Progenitor cell of endocrine pancreas (in vitro differentiated cells): Measurements from ENCODE around the gene XRCC6. TPM values are rescaled to one million over a fixed set of nuclear protein-coding genes. Genes with fewer than 3 reads are reported as not detected.

Experiments
- DNase-seq: peaks from one replicate; pipeline ENCODE4 v3.0.0; 2021; ENCODE audit warnings: low spot score; ENCODE audit not compliant: unreplicated experiment
- H3K27ac Mint-ChIP-seq: 2 replicates; pipeline ENCODE4 v1.8.0; 2021; ENCODE audit warnings: mild to moderate bottlenecking, moderate library complexity, mixed read lengths
- H3K27me3 Mint-ChIP-seq: 2 replicates; pipeline ENCODE4 v1.8.0; 2021; ENCODE audit warnings: mixed read lengths
- H3K36me3 Mint-ChIP-seq: 2 replicates; pipeline ENCODE4 v1.8.0; 2022; ENCODE audit warnings: mixed read lengths; ENCODE audit not compliant: insufficient read depth
- H3K4me1 Mint-ChIP-seq: 2 replicates; pipeline ENCODE4 v1.8.0; 2021; ENCODE audit warnings: low read depth, mixed read lengths
- H3K4me3 Mint-ChIP-seq: 2 replicates; pipeline ENCODE4 v1.8.0; 2021; ENCODE audit warnings: low read depth, mild to moderate bottlenecking, moderate library complexity, mixed read lengths
- H3K9me3 Mint-ChIP-seq: 2 replicates; pipeline ENCODE4 v1.8.0; 2021; ENCODE audit warnings: low read depth, mixed read lengths
- total RNA-seq: library from RNA; stranded (reverse); gene quantifications from 2 replicates; pipeline ENCODE4 v1.2.1, GENCODE V29; 2021
- TF ChIP-seq, protein P1 (sequence below): fragments of 200-600 bp; sonication (generic); IDR thresholded peaks from one replicate; pipeline ENCODE4 v1.5.0; 2021; ENCODE audit warnings: antibody characterized with exemption, mild to moderate bottlenecking; ENCODE audit not compliant: unreplicated experiment

XRCC6 gene
- total RNA-seq, 1 donor from 2014 or later, result 272 TPM

DNA sequence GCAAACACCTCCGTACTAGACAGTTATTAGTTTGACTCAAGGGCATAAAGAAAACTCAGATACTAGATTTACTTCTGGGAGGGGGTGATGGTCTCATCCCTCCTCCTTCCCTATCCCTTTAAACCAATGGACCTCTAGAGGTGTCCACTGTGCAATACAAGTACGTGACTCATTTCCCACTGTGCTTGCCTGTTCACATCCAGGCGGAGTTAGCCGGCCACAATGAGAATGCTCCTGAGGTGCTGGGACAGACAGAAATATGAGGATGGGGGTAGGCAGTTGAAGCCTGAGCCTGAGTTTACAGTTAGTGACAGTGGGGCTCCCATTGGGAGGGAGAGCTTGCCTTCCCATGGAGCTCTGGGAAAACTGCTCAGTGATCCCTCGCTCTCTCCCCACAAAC, 23.0 kb upstream of the XRCC6 start:
- H3K27me3 Mint-ChIP-seq, result no peaks in the 10 kb centered on the region
- peaks cover 5% of the 10 kb centered on the region for H3K36me3 Mint-ChIP-seq
- H3K27ac Mint-ChIP-seq, result peak overlapping the region; percentile 30
- TF ChIP-seq, protein P1, sequence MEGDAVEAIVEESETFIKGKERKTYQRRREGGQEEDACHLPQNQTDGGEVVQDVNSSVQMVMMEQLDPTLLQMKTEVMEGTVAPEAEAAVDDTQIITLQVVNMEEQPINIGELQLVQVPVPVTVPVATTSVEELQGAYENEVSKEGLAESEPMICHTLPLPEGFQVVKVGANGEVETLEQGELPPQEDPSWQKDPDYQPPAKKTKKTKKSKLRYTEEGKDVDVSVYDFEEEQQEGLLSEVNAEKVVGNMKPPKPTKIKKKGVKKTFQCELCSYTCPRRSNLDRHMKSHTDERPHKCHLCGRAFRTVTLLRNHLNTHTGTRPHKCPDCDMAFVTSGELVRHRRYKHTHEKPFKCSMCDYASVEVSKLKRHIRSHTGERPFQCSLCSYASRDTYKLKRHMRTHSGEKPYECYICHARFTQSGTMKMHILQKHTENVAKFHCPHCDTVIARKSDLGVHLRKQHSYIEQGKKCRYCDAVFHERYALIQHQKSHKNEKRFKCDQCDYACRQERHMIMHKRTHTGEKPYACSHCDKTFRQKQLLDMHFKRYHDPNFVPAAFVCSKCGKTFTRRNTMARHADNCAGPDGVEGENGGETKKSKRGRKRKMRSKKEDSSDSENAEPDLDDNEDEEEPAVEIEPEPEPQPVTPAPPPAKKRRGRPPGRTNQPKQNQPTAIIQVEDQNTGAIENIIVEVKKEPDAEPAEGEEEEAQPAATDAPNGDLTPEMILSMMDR, result no peak
- DNase-seq, result no peak
- H3K4me1 Mint-ChIP-seq, result no peaks in the 10 kb centered on the region
- H3K9me3 Mint-ChIP-seq, result no peaks in the 10 kb centered on the region
- no peak overlapping the region for H3K4me3 Mint-ChIP-seq

DNA sequence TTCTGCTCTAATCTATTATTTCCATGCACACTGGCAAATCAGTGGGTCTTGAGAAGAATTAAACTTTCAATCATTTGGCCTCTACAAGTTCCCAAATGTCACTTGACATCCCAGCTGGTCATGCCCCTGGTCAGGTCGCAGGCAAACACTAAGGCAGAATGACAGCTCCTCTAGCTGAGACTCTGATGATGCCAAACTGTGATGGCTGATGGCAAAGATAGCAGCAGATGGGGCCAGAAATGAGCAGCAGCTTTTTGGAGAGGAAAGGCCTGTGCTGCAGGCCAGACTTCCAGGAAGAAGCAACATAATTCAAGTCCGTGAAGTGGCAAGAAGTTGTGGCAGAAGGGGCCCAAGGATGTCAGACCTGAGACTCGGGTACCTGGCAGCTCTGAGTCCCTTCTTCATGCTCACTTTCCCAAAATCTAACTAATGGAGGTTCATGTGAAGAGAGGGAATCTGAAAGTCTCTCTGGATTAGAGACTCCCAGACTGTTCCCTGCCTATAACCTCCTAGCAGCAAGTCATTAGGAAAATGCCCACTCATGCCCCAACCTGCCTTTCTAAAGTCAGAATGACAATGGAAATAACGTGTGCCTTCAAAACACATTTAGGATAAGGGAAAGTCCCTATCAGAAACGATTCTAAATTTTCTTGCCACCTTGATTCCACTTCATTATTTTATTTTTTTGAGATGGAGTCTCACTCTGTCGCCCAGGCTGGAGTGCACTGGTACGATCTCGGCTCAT, 22.0 kb upstream of the XRCC6 start:
- no peaks in the 10 kb centered on the region for H3K27me3 Mint-ChIP-seq
- H3K27ac Mint-ChIP-seq, result no peak overlapping the region

DNA sequence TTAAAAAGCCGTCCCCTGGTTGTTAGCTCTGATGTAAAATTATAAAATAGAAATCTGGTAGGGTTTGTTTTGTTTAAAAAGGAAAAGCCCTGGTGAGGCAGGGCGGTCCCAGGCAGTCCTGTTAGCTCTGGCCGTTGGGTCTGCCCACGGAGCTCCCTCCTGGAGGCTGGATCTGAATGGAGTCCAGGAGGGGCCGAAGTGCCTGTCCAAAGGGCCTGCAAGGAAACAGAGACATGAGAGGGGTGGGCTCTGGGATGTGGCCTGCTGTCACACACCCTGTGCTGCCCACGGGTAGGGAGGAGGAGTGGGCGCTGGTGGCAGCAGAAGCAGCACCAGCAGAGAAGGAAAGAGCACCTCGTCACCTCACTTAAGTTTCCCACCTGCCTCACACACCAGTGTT, 20.1 kb upstream of the XRCC6 start:
- TF ChIP-seq, protein P1, result no peak
- Mint-ChIP-seq H3K9me3 (no peaks in the 10 kb centered on the region), H3K4me1 (no peaks in the 10 kb centered on the region), H3K36me3 (peaks cover 9% of the 10 kb centered on the region), H3K27ac (no peak overlapping the region), H3K27me3 (no peaks in the 10 kb centered on the region), H3K4me3 (no peak overlapping the region)
- no peak for DNase-seq

More for the DNA sequence above, 22.0 kb upstream of the XRCC6 start:
- DNase-seq, result no peak
- no peaks in the 10 kb centered on the region for H3K9me3 Mint-ChIP-seq
- H3K36me3 Mint-ChIP-seq, result peaks cover 5% of the 10 kb centered on the region
- H3K4me1 Mint-ChIP-seq, result no peaks in the 10 kb centered on the region
- TF ChIP-seq, protein P1, result no peak
- H3K4me3 Mint-ChIP-seq, result no peak overlapping the region

DNA sequence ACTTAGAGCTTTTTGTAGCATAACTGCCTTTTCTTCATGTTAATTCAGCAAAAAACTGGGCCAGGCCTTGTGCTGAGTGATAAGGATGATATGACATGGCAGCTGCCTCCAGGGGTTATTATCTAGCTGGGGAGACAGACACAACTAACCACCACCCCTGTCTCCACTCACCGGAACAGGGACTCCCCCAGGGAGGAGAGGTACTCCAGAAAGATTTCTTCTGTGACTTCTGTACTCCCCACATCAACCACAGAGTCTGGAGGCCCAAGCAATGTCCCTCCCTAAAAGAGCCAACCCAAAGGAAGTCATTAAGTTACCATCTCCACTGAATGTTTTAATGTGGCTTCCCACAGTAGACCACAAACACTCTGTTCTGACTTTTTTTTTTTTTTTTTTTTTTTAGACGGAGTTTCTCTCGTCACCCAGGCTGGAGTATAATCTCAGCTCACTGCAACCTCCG, 17.2 kb upstream of the XRCC6 start:
- Mint-ChIP-seq H3K4me3 (no peak overlapping the region), H3K27ac (no peak overlapping the region), H3K27me3 (no peaks in the 10 kb centered on the region), H3K9me3 (no peaks in the 10 kb centered on the region), H3K4me1 (no peaks in the 10 kb centered on the region), H3K36me3 (peaks cover 11% of the 10 kb centered on the region)
- TF ChIP-seq, protein P1, result no peak
- no peak for DNase-seq

DNA sequence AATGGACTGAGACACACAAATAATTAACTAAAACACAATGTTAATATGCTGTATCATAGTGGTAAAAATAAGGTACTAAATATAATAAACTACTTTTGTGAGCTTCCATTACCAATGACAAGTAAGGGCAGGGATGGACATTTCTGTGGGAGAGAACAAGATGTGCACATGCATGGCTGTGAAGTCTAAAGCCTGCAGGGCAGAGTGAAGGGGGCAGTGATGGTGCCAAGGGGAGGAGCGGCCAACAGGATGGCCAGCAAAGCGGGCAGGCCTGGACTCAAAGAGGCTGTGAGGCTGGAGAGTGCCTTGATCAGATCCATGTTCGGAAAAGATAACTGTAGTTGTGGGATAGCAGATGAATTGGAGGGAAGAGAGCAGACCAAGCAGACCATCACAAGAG, 12.7 kb upstream of the XRCC6 start:
- Mint-ChIP-seq H3K4me3 (no peak overlapping the region), H3K27ac (no peak overlapping the region), H3K36me3 (peaks cover 7% of the 10 kb centered on the region), H3K4me1 (no peaks in the 10 kb centered on the region), H3K27me3 (no peaks in the 10 kb centered on the region), H3K9me3 (no peaks in the 10 kb centered on the region)
- no peak for DNase-seq
- TF ChIP-seq, protein P1, result no peak
